A673 (cell line): Measurements from ENCODE around the gene AP4S1.

Experiments used
- EZH2 ChIP-seq: fragments of 200-600 bp; sonication (generic); IDR thresholded peaks from 2 replicates; pipeline ENCODE4 v1.6.1; 2017; ENCODE audit warnings: borderline replicate concordance, low read depth, mild to moderate bottlenecking, mixed read lengths, antibody characterized with exemption, low read length; ENCODE audit not compliant: poor library complexity, severe bottlenecking
- TF ChIP-seq, protein P1 (sequence below): fragments of 300-800, 200-600 bp; sonication (generic); conservative IDR thresholded peaks from 2 replicates; pipeline ENCODE4 v1.5.1; 2017; ENCODE audit warnings: low read depth, mild to moderate bottlenecking, antibody characterized with exemption, low read length, moderate library complexity, mixed read lengths

- TF ChIP-seq, protein P1, sequence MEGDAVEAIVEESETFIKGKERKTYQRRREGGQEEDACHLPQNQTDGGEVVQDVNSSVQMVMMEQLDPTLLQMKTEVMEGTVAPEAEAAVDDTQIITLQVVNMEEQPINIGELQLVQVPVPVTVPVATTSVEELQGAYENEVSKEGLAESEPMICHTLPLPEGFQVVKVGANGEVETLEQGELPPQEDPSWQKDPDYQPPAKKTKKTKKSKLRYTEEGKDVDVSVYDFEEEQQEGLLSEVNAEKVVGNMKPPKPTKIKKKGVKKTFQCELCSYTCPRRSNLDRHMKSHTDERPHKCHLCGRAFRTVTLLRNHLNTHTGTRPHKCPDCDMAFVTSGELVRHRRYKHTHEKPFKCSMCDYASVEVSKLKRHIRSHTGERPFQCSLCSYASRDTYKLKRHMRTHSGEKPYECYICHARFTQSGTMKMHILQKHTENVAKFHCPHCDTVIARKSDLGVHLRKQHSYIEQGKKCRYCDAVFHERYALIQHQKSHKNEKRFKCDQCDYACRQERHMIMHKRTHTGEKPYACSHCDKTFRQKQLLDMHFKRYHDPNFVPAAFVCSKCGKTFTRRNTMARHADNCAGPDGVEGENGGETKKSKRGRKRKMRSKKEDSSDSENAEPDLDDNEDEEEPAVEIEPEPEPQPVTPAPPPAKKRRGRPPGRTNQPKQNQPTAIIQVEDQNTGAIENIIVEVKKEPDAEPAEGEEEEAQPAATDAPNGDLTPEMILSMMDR, result no peak
- no peak for TF ChIP-seq EZH2
Observed at GRCh38 chr14:30988509-30988908, 36.9 kb upstream of the AP4S1 start.
